ENCODE measurements around the gene ROR2.
A peak's percentile ranks its signal among the peaks of the same experiment; 100 is the strongest.

Gene ROR2

GRCh38 chr9:91923145-91923544 is 26.9 kb downstream of the ROR2 start:
- ATAC-seq = no peak; the same call in 2 of the 3 replicates
- TF ChIP-seq ISL1 (CRISPR knock-in tag; IDR thresholded peaks at IDR 0.05) (peak; percentile 54), PATZ1 (CRISPR knock-in tag; IDR thresholded peaks at IDR 0.05; ENCODE audit: borderline replicate concordance) (no peak)

GRCh38 chr9:91921371-91921770 is 28.7 kb downstream of the ROR2 start:
- TF ChIP-seq ZC3H10 (CRISPR knock-in tag; IDR thresholded peaks at IDR 0.05) (no peak), ZNF70 (CRISPR knock-in tag; IDR thresholded peaks at IDR 0.05) (no peak), ISL1 (CRISPR knock-in tag; IDR thresholded peaks at IDR 0.05) (no peak), ZNF565 (CRISPR knock-in tag; conservative IDR thresholded peaks at IDR 0.05; ENCODE audit: low read depth) (no peak), PPARA (CRISPR knock-in tag; IDR thresholded peaks at IDR 0.05; ENCODE audit: borderline replicate concordance) (no peak), CSRNP3 (CRISPR knock-in tag; IDR thresholded peaks at IDR 0.05) (no peak), ZFP30 (CRISPR knock-in tag; IDR thresholded peaks at IDR 0.05) (no peak), CREB5 (CRISPR knock-in tag; IDR thresholded peaks at IDR 0.05; ENCODE audit: low read depth) (no peak), RARB (CRISPR knock-in tag; IDR thresholded peaks at IDR 0.05) (no peak), PATZ1 (CRISPR knock-in tag; IDR thresholded peaks at IDR 0.05; ENCODE audit: borderline replicate concordance) (no peak), ZFP3 (CRISPR knock-in tag; IDR thresholded peaks at IDR 0.05) (no peak), TOX (CRISPR knock-in tag; IDR thresholded peaks at IDR 0.05; ENCODE audit: borderline replicate concordance) (no peak), OSR1 (CRISPR knock-in tag; IDR thresholded peaks at IDR 0.05) (no peak), BACH2 (CRISPR knock-in tag; IDR thresholded peaks at IDR 0.05; ENCODE audit: borderline replicate concordance) (no peak), ESRRG (CRISPR knock-in tag; IDR thresholded peaks at IDR 0.05) (no peak)
- no peak for ATAC-seq

GRCh38 chr9:91920630-91921350 is 29.2 kb downstream of the ROR2 start:
- no peak for TF ChIP-seq ESRRG (CRISPR knock-in tag; IDR thresholded peaks at IDR 0.05)
- no peak for TF ChIP-seq GLIS3 (CRISPR knock-in tag; IDR thresholded peaks at IDR 0.05)
- TF ChIP-seq ARNTL (CRISPR knock-in tag; IDR thresholded peaks at IDR 0.05; ENCODE audit: borderline replicate concordance, low read depth) = no peak
- TF ChIP-seq ISL1 (CRISPR knock-in tag; IDR thresholded peaks at IDR 0.05) = no peak
- TF ChIP-seq TOX (CRISPR knock-in tag; IDR thresholded peaks at IDR 0.05; ENCODE audit: borderline replicate concordance) = no peak
- no peak for TF ChIP-seq ZNF565 (CRISPR knock-in tag; conservative IDR thresholded peaks at IDR 0.05; ENCODE audit: low read depth)
- TF ChIP-seq OSR1 (CRISPR knock-in tag; IDR thresholded peaks at IDR 0.05) = no peak
- TF ChIP-seq ZFP3 (CRISPR knock-in tag; IDR thresholded peaks at IDR 0.05) = no peak
- TF ChIP-seq POU6F1 (CRISPR knock-in tag; IDR thresholded peaks at IDR 0.05; ENCODE audit: borderline replicate concordance, low read depth) = no peak
- TF ChIP-seq RARB (CRISPR knock-in tag; IDR thresholded peaks at IDR 0.05) = no peak
- no peak for ATAC-seq

GRCh38 chr9:91919621-91920020 is 30.4 kb downstream of the ROR2 start:
- TF ChIP-seq TOX (CRISPR knock-in tag; IDR thresholded peaks at IDR 0.05; ENCODE audit: borderline replicate concordance) (no peak), OSR1 (CRISPR knock-in tag; IDR thresholded peaks at IDR 0.05) (no peak), ARNTL (CRISPR knock-in tag; IDR thresholded peaks at IDR 0.05; ENCODE audit: borderline replicate concordance, low read depth) (no peak), ZNF70 (CRISPR knock-in tag; IDR thresholded peaks at IDR 0.05) (no peak), RARB (CRISPR knock-in tag; IDR thresholded peaks at IDR 0.05) (no peak), BACH2 (CRISPR knock-in tag; IDR thresholded peaks at IDR 0.05; ENCODE audit: borderline replicate concordance) (no peak), GLIS3 (CRISPR knock-in tag; IDR thresholded peaks at IDR 0.05) (no peak), ESRRG (CRISPR knock-in tag; IDR thresholded peaks at IDR 0.05) (no peak)
- ATAC-seq = no peak

Data from SK-N-SH treated with all-trans-retinoic acid at 6 μM for 48 hours (cell line).